HepG2 (cell line): Measurements from ENCODE around the gene FAT1. TPM values are rescaled to one million over a fixed set of nuclear protein-coding genes. Genes with fewer than 3 reads are reported as not detected.

ENCODE experiments used
- AHR ChIP-seq: IDR thresholded peaks from 2 replicates; pipeline ENCODE4 v1.6.1; 2018; ENCODE audit warnings: missing genetic modification reagents, missing compliant biosample characterization
- ARID3A ChIP-seq: IDR thresholded peaks from 2 replicates; pipeline ENCODE4 v1.6.1; 2012; ENCODE audit warnings: low read depth, low read length, improper control_type of control experiment
- BRF2 ChIP-seq: sonication (generic); formaldehyde crosslinking; IDR thresholded peaks from 2 replicates; pipeline ENCODE4 v1.8.1; 2022; ENCODE audit warnings: mild to moderate bottlenecking, missing genetic modification reagents
- EED ChIP-seq: sonication (generic); formaldehyde crosslinking; IDR thresholded peaks from 2 replicates; pipeline ENCODE4 v1.5.0; 2020; ENCODE audit warnings: mild to moderate bottlenecking, missing genetic modification reagents
- FOXK2 ChIP-seq: fragments of 450-650 bp; IDR thresholded peaks from 2 replicates; pipeline ENCODE4 v1.6.1; 2016
- GABPA ChIP-seq, 2 experiments: IDR thresholded peaks; 2 replicates each; pipeline ENCODE4 v1.6.1; 2011 to 2016; ENCODE audit warnings: low read depth in 2 of 2, low read length in 1 of 2, missing biosample characterization in 1 of 2, missing genetic modification characterization in 1 of 2
- HDAC1 ChIP-seq: sonication (generic); formaldehyde crosslinking; IDR thresholded peaks from 2 replicates; pipeline ENCODE4 v1.5.1; 2020; ENCODE audit warnings: mild to moderate bottlenecking, missing genetic modification reagents
- JARID2 ChIP-seq: sonication (generic); formaldehyde crosslinking; IDR thresholded peaks from 2 replicates; pipeline ENCODE4 v1.8.1; 2023; ENCODE audit warnings: missing genetic modification reagents, inconsistent platforms; ENCODE audit not compliant: insufficient replicate concordance
- KAT8 ChIP-seq: IDR thresholded peaks from 2 replicates; pipeline ENCODE4 v1.6.1; 2016; ENCODE audit warnings: missing genetic modification reagents, missing compliant biosample characterization
- MYNN ChIP-seq: sonication (generic); formaldehyde crosslinking; IDR thresholded peaks from 2 replicates; pipeline ENCODE4 v1.4.0; 2020; ENCODE audit warnings: mild to moderate bottlenecking, low read depth, missing genetic modification reagents
- NONO ChIP-seq, 2 experiments: fragments of 450-650 bp in 1 of 2; sonication (generic) in 1 of 2; formaldehyde crosslinking in 1 of 2; IDR thresholded peaks in 1 of 2; conservative IDR thresholded peaks in 1 of 2; 2 replicates each; pipeline versions ENCODE4 v1.6.1 to v1.8.0; 2017 to 2022; ENCODE audit warnings: mild to moderate bottlenecking in 1 of 2, missing genetic modification reagents in 1 of 2, moderate library complexity in 1 of 2
- PHF21A ChIP-seq: sonication (generic); formaldehyde crosslinking; IDR thresholded peaks from 2 replicates; pipeline ENCODE4 v1.5.0; 2020; ENCODE audit warnings: mild to moderate bottlenecking, missing genetic modification reagents
- RFX3 ChIP-seq: IDR thresholded peaks from 2 replicates; pipeline ENCODE4 v1.6.1; 2016; ENCODE audit warnings: missing biosample characterization, missing genetic modification reagents
- RXRA ChIP-seq: sonication (generic); formaldehyde crosslinking; IDR thresholded peaks from 2 replicates; pipeline ENCODE4 v1.5.1; 2020; ENCODE audit warnings: missing genetic modification reagents
- SRSF9 ChIP-seq: fragments of 200-400 bp; formaldehyde crosslinking; IDR thresholded peaks from 2 replicates; pipeline ENCODE4 v1.6.1; 2018; ENCODE audit warnings: borderline replicate concordance, mild to moderate bottlenecking, low read depth, low read length; ENCODE audit not compliant: insufficient read depth, poor library complexity, severe bottlenecking
- TBX3 ChIP-seq: fragments of 450-650 bp; IDR thresholded peaks from 2 replicates; pipeline ENCODE4 v1.6.1; 2017; ENCODE audit warnings: antibody characterized with exemption, mild to moderate bottlenecking, inconsistent platforms, borderline replicate concordance
- TCF7 ChIP-seq: sonication (generic); IDR thresholded peaks from 2 replicates; pipeline ENCODE4 v1.6.1; 2016; ENCODE audit warnings: antibody characterized with exemption, low read depth
- TFDP2 ChIP-seq: sonication (generic); formaldehyde crosslinking; IDR thresholded peaks from 2 replicates; pipeline ENCODE4 v1.4.0; 2020; ENCODE audit warnings: missing genetic modification reagents
- ZBTB26 ChIP-seq: IDR thresholded peaks from 2 replicates; pipeline ENCODE4 v1.6.1; 2016; ENCODE audit warnings: missing compliant biosample characterization, missing genetic modification reagents, borderline replicate concordance
- ZFX ChIP-seq: sonication (generic); formaldehyde crosslinking; IDR thresholded peaks from 2 replicates; pipeline ENCODE4 v1.4.0; 2020; ENCODE audit warnings: mild to moderate bottlenecking, low read depth, missing genetic modification reagents, moderate library complexity
- ZMYM4 ChIP-seq: sonication (generic); formaldehyde crosslinking; IDR thresholded peaks from 2 replicates; pipeline ENCODE4 v1.8.1; 2023; ENCODE audit warnings: mild to moderate bottlenecking, missing genetic modification reagents
- ZNF121 ChIP-seq: sonication (generic); formaldehyde crosslinking; IDR thresholded peaks from 2 replicates; pipeline ENCODE4 v1.5.0; 2020; ENCODE audit warnings: mild to moderate bottlenecking, missing genetic modification reagents
- ZNF713 ChIP-seq: sonication (generic); formaldehyde crosslinking; IDR thresholded peaks from 2 replicates; pipeline ENCODE4 v1.4.0; 2020; ENCODE audit warnings: mild to moderate bottlenecking, missing genetic modification reagents
- ZNF749 ChIP-seq: sonication (generic); formaldehyde crosslinking; IDR thresholded peaks from 2 replicates; pipeline ENCODE4 v1.8.0; 2022; ENCODE audit warnings: mild to moderate bottlenecking, missing genetic modification reagents, moderate library complexity, borderline replicate concordance
- ZNF781 ChIP-seq: sonication (generic); formaldehyde crosslinking; IDR thresholded peaks from 2 replicates; pipeline ENCODE4 v1.5.1; 2020; ENCODE audit warnings: borderline replicate concordance, mild to moderate bottlenecking, missing genetic modification reagents; ENCODE audit errors: not compliant biosample characterization
- polyA plus RNA-seq, 8 experiments: library from polyadenylated mRNA; depleted of rRNA in 3 of 8; stranded (reverse) in 7 of 8; unstranded in 1 of 8; fragments of >200 nt; fragmentation: Illumina TruSeq in 4 of 8; extraction: Trizol in 4 of 8; gene quantifications; 2 replicates each; pipeline versions ENCODE4 v1.2.1 to v1.2.3, GENCODE V29; 2011 to 2016; ENCODE audit warnings: low read depth in 4 of 8, missing spikeins in 1 of 8, mixed read lengths in 1 of 8; ENCODE audit not compliant: insufficient read depth in 1 of 8
- total RNA-seq, 5 experiments: library from RNA; depleted of rRNA; stranded (reverse); fragments of >200 nt; fragmentation: Illumina TruSeq; extraction: Trizol; gene quantifications; 2 replicates each; pipeline ENCODE4 v1.2.3, GENCODE V29; 2016; ENCODE audit warnings: low read depth in 1 of 5

The FAT1 gene
- total and polyA plus RNA-seq, 2 of the 13 experiments (the other 11 are each of a cell fraction or from before 2014, with no cell fraction given): 185 to 216 TPM

GRCh38 chr4:186698028-186698427 lies 25.6 kb downstream of the FAT1 start (continued):
- no peak for TF ChIP-seq EED (CRISPR knock-in tag)
- peak; percentile 41 for TF ChIP-seq ARID3A
- TF ChIP-seq ZBTB26 (CRISPR knock-in tag): no peak
- no peak for TF ChIP-seq MYNN
- TF ChIP-seq TBX3: peak; percentile 18; the same call in 1 of the 2 replicates
- TF ChIP-seq ZMYM4 (CRISPR knock-in tag): peak; percentile 49; the same call in 1 of the 2 replicates
- no peak for TF ChIP-seq ZNF713 (CRISPR knock-in tag)
- peak; percentile 40; the same call in 1 of the 2 replicates for TF ChIP-seq ZFX (CRISPR knock-in tag)
- no peak for TF ChIP-seq ZNF121 (CRISPR knock-in tag)
- no peak for TF ChIP-seq GABPA (IDR thresholded peaks at IDR 0.05; ENCODE audit: low read depth, low read length)
- TF ChIP-seq GABPA (CRISPR knock-in tag; IDR thresholded peaks at IDR 0.05; ENCODE audit: low read depth): peak; percentile 49
- TF ChIP-seq FOXK2: no peak
- TF ChIP-seq PHF21A: peak; percentile 66; the same call in 1 of the 2 replicates
- no peak for TF ChIP-seq ZNF781 (CRISPR knock-in tag)
- 0 out of 2 replicates have a peak, but pooled peaks have one; percentile 46 for TF ChIP-seq KAT8 (CRISPR knock-in tag)
- no peak for TF ChIP-seq NONO (IDR thresholded peaks at IDR 0.05)
- 0 out of 2 replicates have a peak, but pooled peaks have one; percentile 37 for TF ChIP-seq NONO (CRISPR knock-in tag; conservative IDR thresholded peaks at IDR 0.05)
- TF ChIP-seq SRSF9: no peak
- peak; percentile 64 for TF ChIP-seq HDAC1
- no peak for TF ChIP-seq BRF2 (CRISPR knock-in tag)
- no peak for TF ChIP-seq TFDP2
- peak; percentile 33; the same call in 1 of the 2 replicates for TF ChIP-seq TCF7
- no peak for TF ChIP-seq AHR (CRISPR knock-in tag)
- TF ChIP-seq RFX3 (CRISPR knock-in tag): no peak
- TF ChIP-seq RXRA: peak; percentile 71; the same call in 1 of the 2 replicates
- no peak for TF ChIP-seq ZNF749 (CRISPR knock-in tag)
- no peak for TF ChIP-seq JARID2 (CRISPR knock-in tag)
